H1 (cell line): Measurements from ENCODE around the gene C19orf25.

ENCODE experiments used
- ATF3 ChIP-seq: IDR thresholded peaks from 2 replicates; pipeline ENCODE4 v1.6.1; 2011; ENCODE audit warnings: low read depth, mild to moderate bottlenecking, low read length; ENCODE audit not compliant: insufficient read depth
- BACH1 ChIP-seq: IDR thresholded peaks from 2 replicates; pipeline ENCODE4 v1.6.1; 2012; ENCODE audit warnings: low read length, improper control_type of control experiment
- BRCA1 ChIP-seq: IDR thresholded peaks from 2 replicates; pipeline ENCODE4 v1.6.1; 2012; ENCODE audit warnings: low read depth, low read length, improper control_type of control experiment
- CBX8 ChIP-seq: fragments of 300-800, 300-1000 bp; sonication (generic); IDR thresholded peaks from 2 replicates; pipeline ENCODE4 v1.7.1; 2016; ENCODE audit warnings: low read depth, low read length, borderline replicate concordance
- CTCF ChIP-seq, 3 experiments: IDR thresholded peaks; 1 replicate in 2 of 3; 2 replicates in 1 of 3; pipeline versions ENCODE4 v1.5.1 to v1.6.1; 2011; ENCODE audit warnings: low read length in 3 of 3, mild to moderate bottlenecking in 3 of 3, inconsistent platforms in 2 of 3, low read depth in 1 of 3, moderate library complexity in 1 of 3; ENCODE audit not compliant: insufficient read depth in 1 of 3; ENCODE audit errors: control extremely low read depth in 1 of 3
- E2F6 ChIP-seq: IDR thresholded peaks from 2 replicates; pipeline ENCODE4 v1.6.1; 2012; ENCODE audit warnings: inconsistent platforms
- JUN ChIP-seq: IDR thresholded peaks from 2 replicates; pipeline ENCODE4 v1.6.1; 2011; ENCODE audit warnings: low read depth, mild to moderate bottlenecking, improper control_type of control experiment, low read length
- MAFK ChIP-seq: IDR thresholded peaks from 2 replicates; pipeline ENCODE4 v1.6.1; 2012; ENCODE audit warnings: low read depth, mild to moderate bottlenecking, improper control_type of control experiment, low read length
- POLR2A ChIP-seq, 2 experiments: IDR thresholded peaks; 1 replicate in 1 of 2; 2 replicates in 1 of 2; pipeline ENCODE4 v1.6.1; 2011; ENCODE audit warnings: low read depth in 2 of 2, low read length in 2 of 2, mild to moderate bottlenecking in 2 of 2; ENCODE audit errors: control extremely low read depth in 1 of 2
- SIX5 ChIP-seq: IDR thresholded peaks from 2 replicates; pipeline ENCODE4 v1.6.1; 2011; ENCODE audit warnings: mild to moderate bottlenecking, low read depth, low read length
- SP1 ChIP-seq: IDR thresholded peaks from 2 replicates; pipeline ENCODE4 v1.6.1; 2011; ENCODE audit warnings: low read depth, low read length
- TAF1 ChIP-seq: IDR thresholded peaks from 2 replicates; pipeline ENCODE4 v1.6.1; 2011; ENCODE audit warnings: mild to moderate bottlenecking, low read depth, low read length

GRCh38 chr19:1461862-1462261, 17.2 kb downstream of the C19orf25 start:
- TF ChIP-seq POLR2A (IDR thresholded peaks at IDR 0.05; ENCODE audit: control extremely low read depth in 1 of 2, low read depth in 2 of 2, low read length in 2 of 2): no peak
- TF ChIP-seq CBX8: no peak
- no peak for TF ChIP-seq BACH1
- no peak for TF ChIP-seq ATF3
- no peak for TF ChIP-seq CTCF (IDR thresholded peaks at IDR 0.05; ENCODE audit: control extremely low read depth in 1 of 3, insufficient read depth in 1 of 3, low read depth in 1 of 3, low read length in 3 of 3)
- no peak for TF ChIP-seq BRCA1
- no peak for TF ChIP-seq MAFK
- no peak for TF ChIP-seq TAF1
- no peak for TF ChIP-seq SP1
- TF ChIP-seq SIX5: no peak
- no peak for TF ChIP-seq E2F6
- no peak for TF ChIP-seq JUN
